Esophagus squamous epithelium (tissue), 4 donors: Measurements from ENCODE around the gene NTPCR.

ENCODE experiments used
- CTCF ChIP-seq, 6 experiments: fragments of 450-650 bp in 4 of 6; fragments of 200-600 bp in 2 of 6; sonication (generic) in 2 of 6; IDR thresholded peaks; one replicate each; pipeline ENCODE4 v1.5.1; 2016 to 2019; ENCODE audit warnings: antibody characterized with exemption in 6 of 6, mild to moderate bottlenecking in 4 of 6, moderate library complexity in 4 of 6
- POLR2A ChIP-seq, 4 donors: fragments of 450-650 bp; IDR thresholded peaks; one replicate each; pipeline ENCODE4 v1.6.1; 2017; ENCODE audit warnings: antibody characterized with exemption in 4 of 4, mild to moderate bottlenecking in 4 of 4, moderate library complexity in 3 of 4

GRCh38 chr1:232986527-232986922 lies 36.1 kb downstream of the NTPCR start:
- TF ChIP-seq CTCF (IDR thresholded peaks at IDR 0.05) = no peak
- TF ChIP-seq POLR2A (IDR thresholded peaks at IDR 0.05) = no peak
